Mucosa of gallbladder (tissue), 1 donor: ENCODE measurements around the gene LATS2. TPM values are rescaled to one million over a fixed set of nuclear protein-coding genes. Genes with fewer than 3 reads are reported as not detected.

Experiments
- total RNA-seq: library from RNA; stranded (reverse); gene quantifications from one replicate; pipeline ENCODE4 v1.2.1, GENCODE V29; 2021
- donor health status: DM: no; HTN: no; CAD: no.

The LATS2 gene
- total RNA-seq, 1 donor from 2014 or later: 35.1 TPM

Other genes starting within 250 kb of the LATS2 start
- gene XPO4, start 158.8 kb downstream of the LATS2 start, total RNA-seq: 12.0 TPM
- gene SAP18, start 78.5 kb upstream of the LATS2 start, total RNA-seq: 198 TPM
- 1.2 TPM for gene SKA3, start 115.0 kb upstream of the LATS2 start, total RNA-seq
- 19.4 TPM for gene MRPL57, start 115.1 kb upstream of the LATS2 start, total RNA-seq